PC-3 (cell line): ENCODE data around the gene CHMP5. TPM values are rescaled to one million over a fixed set of nuclear protein-coding genes. Genes with fewer than 3 reads are reported as not detected.

Experiments
- ATAC-seq: fragments of 200-7000 bp; cut with Tn5 transposase; 2 replicates; pipeline ENCODE4 v1.9.1; 2020; ENCODE audit warnings: mild to moderate bottlenecking, moderate library complexity
- Bru-seq: library from RNA; stranded (reverse); fragments of 400-500 nt; gene quantifications from one replicate; lab custom pipeline; 2021; lab: Mats Ljungman, UMichigan
- BruChase-seq, 2 experiments: library from RNA; stranded (reverse); fragments of 400-500 nt; gene quantifications; one replicate each; lab custom pipeline; 2021; lab: Mats Ljungman, UMichigan
- BruUV-seq: library from RNA; stranded (reverse); fragments of 400-500 nt; replicated peaks from 2 replicates; lab custom pipeline; 2021; lab: Mats Ljungman, UMichigan
- CTCF ChIA-PET: fragments of 300-600 bp; sonication (Branson Sonifier 250); formaldehyde crosslinking; loops from one replicate; lab custom pipeline; 2022; ENCODE audit warnings: antibody characterized with exemption; lab: Charles Lee
- POLR2A ChIA-PET: fragments of 300-600 bp; sonication (Branson Sonifier 250); formaldehyde crosslinking; loops from one replicate; lab custom pipeline; 2022; ENCODE audit warnings: antibody characterized with exemption; ENCODE audit not compliant: unreplicated experiment; lab: Charles Lee
- DNase-seq: peaks from one replicate; pipeline ENCODE4 v3.0.0-alpha.2; 2015
- H2AFZ ChIP-seq: fragments of 300-600 bp; sonication (generic); 2 replicates; pipeline ENCODE4 v1.6.0; 2016; ENCODE audit warnings: antibody characterized with exemption, low read length
- H3F3A ChIP-seq: fragments of 300-600 bp; sonication (generic); one replicate; pipeline ENCODE4 v1.6.0; 2017; ENCODE audit warnings: antibody characterized with exemption, low read length, control low read depth, mild to moderate bottlenecking; ENCODE audit not compliant: unreplicated experiment
- H3K27ac ChIP-seq: fragments of 300-600 bp; sonication (generic); 2 replicates; pipeline ENCODE4 v1.5.1; 2016; ENCODE audit warnings: mild to moderate bottlenecking, low read length
- H3K27me3 ChIP-seq: fragments of 300-600 bp; sonication (generic); 2 replicates; pipeline ENCODE4 v1.6.1; 2016; ENCODE audit warnings: low read length, mixed read lengths
- H3K36me3 ChIP-seq: fragments of 300-600 bp; sonication (generic); 2 replicates; pipeline ENCODE4 v1.6.1; 2016; ENCODE audit warnings: low read depth, mixed run types, low read length, mixed read lengths
- H3K4me1 ChIP-seq: fragments of 300-600 bp; sonication (generic); 2 replicates; pipeline ENCODE4 v1.5.1; 2016; ENCODE audit warnings: low read length; ENCODE audit not compliant: insufficient read depth
- H3K4me2 ChIP-seq: fragments of 300-600 bp; sonication (generic); 2 replicates; pipeline ENCODE4 v1.6.0; 2016; ENCODE audit warnings: low read length
- H3K4me3 ChIP-seq: fragments of 300-600 bp; sonication (generic); 2 replicates; pipeline ENCODE4 v1.5.1; 2016; ENCODE audit warnings: mild to moderate bottlenecking, low read length, mixed read lengths
- H3K79me2 ChIP-seq: fragments of 300-600 bp; sonication (generic); 2 replicates; pipeline ENCODE4 v1.6.1; 2017; ENCODE audit warnings: low read length, mixed read lengths
- H3K9ac ChIP-seq: fragments of 300-600 bp; sonication (generic); 2 replicates; pipeline ENCODE4 v1.6.0; 2016; ENCODE audit warnings: mild to moderate bottlenecking, low read length
- H3K9me2 ChIP-seq: fragments of 300-600 bp; sonication (generic); replicated peaks from 2 replicates; pipeline ENCODE4 v1.6.1; 2016; ENCODE audit warnings: mixed run types, low read length, mixed read lengths
- H3K9me3 ChIP-seq: fragments of 300-600 bp; sonication (generic); 2 replicates; pipeline ENCODE4 v1.6.1; 2016; ENCODE audit warnings: low read length, mixed read lengths
- H4K20me1 ChIP-seq: fragments of 300-600 bp; sonication (generic); 2 replicates; pipeline ENCODE4 v1.6.1; 2016; ENCODE audit warnings: low read length, mixed read lengths
- CTCF ChIP-seq: fragments of 300-600 bp; sonication (generic); conservative IDR thresholded peaks from 2 replicates; pipeline ENCODE4 v1.5.1; 2017; ENCODE audit warnings: antibody characterized with exemption, low read depth, mild to moderate bottlenecking, low read length
- EZH2 ChIP-seq: fragments of 300-600 bp; sonication (generic); IDR thresholded peaks from one replicate; pipeline ENCODE4 v1.6.1; 2017; ENCODE audit warnings: antibody characterized with exemption, mild to moderate bottlenecking, low read length; ENCODE audit not compliant: unreplicated experiment
- EZH2phosphoT487 ChIP-seq: fragments of 300-600 bp; sonication (generic); IDR thresholded peaks from 2 replicates; pipeline ENCODE4 v1.6.1; 2018; ENCODE audit warnings: mild to moderate bottlenecking, antibody characterized with exemption, low read length, borderline replicate concordance
- intact Hi-C: fragments of 100-400 bp; cut with micrococcal nuclease; formaldehyde crosslinking; loops from 2 replicates; pipeline ENCODE4 v1.9.0; 2023
- long read RNA-seq: library from polyadenylated mRNA; unstranded; transcript quantifications from one replicate; pipeline ENCODE4 v2.0.0, GENCODE V29; 2021; ENCODE audit not compliant: unreplicated experiment
- total RNA-seq: library from RNA; depleted of rRNA; stranded (reverse); fragments of >200 nt; gene quantifications from 2 replicates; pipeline ENCODE4 v1.2.3, GENCODE V29; 2014; rRNA removed

Gene CHMP5
- total RNA-seq (64.2 and 65.0 TPM in 2 replicates), Bru-seq, nascent RNA (percentile 77 among the genes with signal in this experiment), BruChase-seq, experiment 1, labeled RNA remaining after a 6-hour chase (percentile 88 among the genes with signal in this experiment), BruChase-seq, experiment 2, labeled RNA remaining after a 2-hour chase (percentile 83 among the genes with signal in this experiment)
- long read RNA-seq, transcript CHMP5-201 (8 exons, 1,477 nt) = major isoform, 165 of 179 reads
- long read RNA-seq, partial matches to known transcripts = 8 of 179 reads
- long read RNA-seq, other reads (novel, unspliced or antisense) = 5 of 179 reads

GRCh38 chr9:33264473-33265177 lies at the start of gene CHMP5, which contains the start of gene BAG1:
Gene CHMP5, plus strand, starts transcription at chr9:33265049. Its CDS starts 30 bp downstream, at chr9:33265079.
Gene BAG1, minus strand, starts transcription at chr9:33264708.
- ChIA-PET POLR2A (interaction anchor here (0.6 kb wide), 1 partner anchor 34 kb away, joined by 3 read pairs; no protein-coding TSS in a partner anchor), CTCF (no interaction called here)
- TF ChIP-seq EZH2phosphoT487 (no peak), CTCF (no peak), EZH2 (no peak)
- intact Hi-C loops = loop anchor here (2.0 kb wide), 1 partner anchor 30 kb away; no protein-coding TSS in a partner anchor
- Histone ChIP-seq H3K4me3 (peak within 1 kb of the TSS; percentile 91), H3F3A (no peaks in the 10 kb centered on the region), H3K36me3 (peaks cover 30% of the 10 kb centered on the region), H3K9me3 (no peaks in the 10 kb centered on the region), H3K27me3 (no peaks in the 10 kb centered on the region), H3K4me2 (peak within 1 kb of the TSS; percentile 100), H3K4me1 (peaks cover 19% of the 10 kb centered on the region), H4K20me1 (peaks cover 8% of the 10 kb centered on the region), H3K9me2 (no peaks in the 10 kb centered on the region), H2AFZ (peak within 1 kb of the TSS; percentile 62; the same call in 1 of the 2 replicates), H3K27ac (peak within 1 kb of the TSS; percentile 77), H3K79me2 (peaks cover 64% of the 10 kb centered on the region), H3K9ac (peak within 1 kb of the TSS; percentile 100)
- DNase-seq (peak; percentile 98), ATAC-seq (peak; percentile 91)
- no TSS peak for BruUV-seq

- no peak overlapping the region for H3K4me2 ChIP-seq
- H3F3A ChIP-seq = no peaks in the 10 kb centered on the region
- H3K9me3 ChIP-seq = no peaks in the 10 kb centered on the region
- no peaks in the 10 kb centered on the region for H3K27me3 ChIP-seq
- DNase-seq (no peak), ATAC-seq (no peak)
- H3K27ac ChIP-seq = no peak overlapping the region
- ChIA-PET POLR2A (no interaction called here), CTCF (no interaction called here)
- TF ChIP-seq EZH2phosphoT487 (no peak), CTCF (no peak), EZH2 (no peak)
- no peaks in the 10 kb centered on the region for H3K9me2 ChIP-seq
- peaks cover 11% of the 10 kb centered on the region for H3K4me1 ChIP-seq
- H3K9ac ChIP-seq = no peak overlapping the region
- no peaks in the 10 kb centered on the region for H3K79me2 ChIP-seq
- BruUV-seq = no TSS peak
- H3K36me3 ChIP-seq = no peaks in the 10 kb centered on the region
- no peak overlapping the region for H3K4me3 ChIP-seq
- intact Hi-C loops = no loop called here
- no peak overlapping the region for H2AFZ ChIP-seq
- H4K20me1 ChIP-seq = no peaks in the 10 kb centered on the region
Observed at GRCh38 chr9:33220681-33221567, 43.9 kb upstream of the CHMP5 start.
